CD4-positive, alpha-beta T cell (primary cell): ENCODE data around the gene URB2. TPM values are rescaled to one million over a fixed set of nuclear protein-coding genes. Genes with fewer than 3 reads are reported as not detected.

Source experiments
- ATAC-seq: fragments of 200-7000 bp; cut with Tn5 transposase; one replicate; pipeline ENCODE4 v1.10.0; 2022; ENCODE audit warnings: mild to moderate bottlenecking; ENCODE audit not compliant: poor library complexity
- CTCF ChIA-PET: fragments of 350-600 bp; sonication (Branson Sonifier 250); formaldehyde crosslinking; loops from one replicate; lab custom pipeline; 2021; ENCODE audit warnings: antibody characterized with exemption, inconsistent platforms; lab: Charles Lee
- POLR2A ChIA-PET: fragments of 350-600 bp; sonication (Branson Sonifier 250); formaldehyde crosslinking; loops from one replicate; lab custom pipeline; 2021; ENCODE audit warnings: antibody characterized with exemption, inconsistent platforms; lab: Charles Lee
- DNase-seq, 14 experiments: peaks; one replicate each; pipeline ENCODE4 v3.0.0-alpha.2; 2013 to 2020; ENCODE audit warnings: mixed read lengths in 2 of 14
- H3K27ac ChIP-seq, 2 donors: one replicate each; pipeline versions ENCODE4 v1.5.1 to v1.7.0; 2013; ENCODE audit warnings: low read length in 2 of 2, low read depth in 1 of 2, mild to moderate bottlenecking in 1 of 2
- H3K27me3 ChIP-seq, 2 experiments: 1 replicate in 1 of 2; 2 replicates in 1 of 2; pipeline versions ENCODE4 v1.6.1 to v1.7.0; 2013; ENCODE audit warnings: low read length in 2 of 2, control low read depth in 1 of 2, mild to moderate bottlenecking in 1 of 2, moderate library complexity in 1 of 2; ENCODE audit not compliant: insufficient read depth in 2 of 2, control insufficient read depth in 1 of 2
- H3K36me3 ChIP-seq: one replicate; pipeline ENCODE4 v1.6.1; 2013; ENCODE audit warnings: low read length, control low read depth; ENCODE audit not compliant: insufficient read depth
- H3K4me1 ChIP-seq: one replicate; pipeline ENCODE4 v1.6.1; 2013; ENCODE audit warnings: low read length, control low read depth; ENCODE audit not compliant: insufficient read depth
- H3K4me3 ChIP-seq: one replicate; pipeline ENCODE4 v1.5.1; 2013; ENCODE audit warnings: mild to moderate bottlenecking, low read length, moderate library complexity
- H3K9me3 ChIP-seq, 2 experiments: 1 replicate in 1 of 2; 2 replicates in 1 of 2; pipeline versions ENCODE4 v1.6.1 to v1.7.0; 2013; ENCODE audit warnings: low read length in 2 of 2, mild to moderate bottlenecking in 2 of 2, control low read depth in 1 of 2, moderate library complexity in 1 of 2; ENCODE audit not compliant: control insufficient read depth in 1 of 2, insufficient read depth in 1 of 2
- H3K27ac Mint-ChIP-seq: one replicate; pipeline ENCODE4 v1.8.0; 2020; ENCODE audit warnings: mixed read lengths
- H3K27me3 Mint-ChIP-seq: one replicate; pipeline ENCODE4 v1.8.0; 2021; ENCODE audit warnings: mixed read lengths
- H3K36me3 Mint-ChIP-seq: one replicate; pipeline ENCODE4 v1.8.0; 2021; ENCODE audit warnings: low read depth, mixed read lengths
- H3K4me1 Mint-ChIP-seq: one replicate; pipeline ENCODE4 v1.8.0; 2021; ENCODE audit warnings: low read depth, mixed read lengths
- H3K4me3 Mint-ChIP-seq: one replicate; pipeline ENCODE4 v1.8.0; 2020; ENCODE audit warnings: mild to moderate bottlenecking, mixed read lengths
- H3K9me3 Mint-ChIP-seq: one replicate; pipeline ENCODE4 v1.8.0; 2020; ENCODE audit warnings: mixed read lengths
- CTCF ChIP-seq: fragments of 200-600 bp; IDR thresholded peaks from one replicate; pipeline ENCODE4 v1.8.0; 2022; ENCODE audit warnings: antibody characterized with exemption, mild to moderate bottlenecking
- intact Hi-C, 2 experiments: fragments of 100-400 bp; cut with DNase I in 1 of 2; cut with micrococcal nuclease in 1 of 2; formaldehyde crosslinking; loops; one replicate each; pipeline versions ENCODE4 v1.15.1 to v1.9.0; 2023 to 2025; cut with DNase I, micrococcal nuclease
- total RNA-seq, 174 experiments: library from RNA in 2 of 174; stranded (reverse) in 2 of 174; gene quantifications; one replicate each; pipeline ENCODE4 v1.2.3 and lab custom pipeline; 2021 to 2026

Gene URB2
- total RNA-seq, 2 experiments from 2014 or later, result 4.1 to 4.2 TPM

GRCh38 chr1:229657993-229658755 lies 32.1 kb downstream of the URB2 start:
- intact Hi-C loops, result no loop called here
- DNase-seq (peak in 1 of 14 experiments; percentile 1), ATAC-seq (no peak)
- ChIA-PET POLR2A (no interaction called here), CTCF (no interaction called here)
- TF ChIP-seq CTCF, result no peak
- Mint-ChIP-seq H3K36me3 (peaks cover 66% of the 10 kb centered on the region), H3K4me1 (peaks cover 6% of the 10 kb centered on the region), H3K27ac (no peak overlapping the region), H3K27me3 (no peaks in the 10 kb centered on the region), H3K9me3 (no peaks in the 10 kb centered on the region), H3K4me3 (no peak overlapping the region)
- H3K27ac ChIP-seq, result no peak overlapping the region
- peaks cover 7% of the 10 kb centered on the region for H3K4me1 ChIP-seq
- H3K27me3 ChIP-seq, result no peaks in the 10 kb centered on the region
- H3K9me3 ChIP-seq, result no peaks in the 10 kb centered on the region
- H3K4me3 ChIP-seq, result no peak overlapping the region
- peaks cover 50% of the 10 kb centered on the region for H3K36me3 ChIP-seq

- peaks cover 6% of the 10 kb centered on the region for H3K4me1 Mint-ChIP-seq
- H3K27me3 Mint-ChIP-seq, result no peaks in the 10 kb centered on the region
- POLR2A ChIA-PET, result no interaction called here
- no peak overlapping the region for H3K4me3 ChIP-seq
- ATAC-seq (peak; percentile 89), DNase-seq (peak; percentile 55 to 81 (median 66))
- no peaks in the 10 kb centered on the region for H3K9me3 ChIP-seq
- H3K36me3 Mint-ChIP-seq, result peaks cover 36% of the 10 kb centered on the region
- peaks cover 30% of the 10 kb centered on the region for H3K36me3 ChIP-seq
- peak overlapping the region; percentile 51 for H3K27ac Mint-ChIP-seq
- no peaks in the 10 kb centered on the region for H3K9me3 Mint-ChIP-seq
- H3K4me1 ChIP-seq, result peaks cover 24% of the 10 kb centered on the region
- CTCF ChIA-PET, result interaction anchor here (0.6 to 1.5 kb wide), 7 partner anchors 11 to 644 kb away, joined by 3 to 10 read pairs (median 4); no protein-coding TSS in a partner anchor
- intact Hi-C loops, result loop anchor here (1.0 to 5.0 kb wide), 4 partner anchors 446 to 649 kb away; no protein-coding TSS in a partner anchor
- H3K4me3 Mint-ChIP-seq, result no peak overlapping the region
- H3K27ac ChIP-seq, result no peak overlapping the region
- TF ChIP-seq CTCF, result peak; percentile 86
- H3K27me3 ChIP-seq, result no peaks in the 10 kb centered on the region
Observed at GRCh38 chr1:229661022-229661877, 35.2 kb downstream of the URB2 start.

- no peaks in the 10 kb centered on the region for H3K9me3 ChIP-seq
- peaks cover 24% of the 10 kb centered on the region for H3K4me1 ChIP-seq
- POLR2A ChIA-PET, result no interaction called here
- H3K4me3 Mint-ChIP-seq, result no peak overlapping the region
- ATAC-seq (no peak), DNase-seq (peak in 1 of 14 experiments; percentile 14)
- no peaks in the 10 kb centered on the region for H3K27me3 Mint-ChIP-seq
- TF ChIP-seq CTCF, result no peak
- H3K27me3 ChIP-seq, result no peaks in the 10 kb centered on the region
- intact Hi-C loops, result loop anchor here (1.0 to 5.0 kb wide), 4 partner anchors 445 to 648 kb away; no protein-coding TSS in a partner anchor
- no peaks in the 10 kb centered on the region for H3K9me3 Mint-ChIP-seq
- peaks cover 6% of the 10 kb centered on the region for H3K4me1 Mint-ChIP-seq
- no peak overlapping the region for H3K4me3 ChIP-seq
- H3K27ac Mint-ChIP-seq, result no peak overlapping the region
- peaks cover 31% of the 10 kb centered on the region for H3K36me3 Mint-ChIP-seq
- H3K36me3 ChIP-seq, result peaks cover 24% of the 10 kb centered on the region
- no peak overlapping the region for H3K27ac ChIP-seq
- CTCF ChIA-PET, result interaction anchor here (0.9 to 1.5 kb wide), 4 partner anchors 10 to 504 kb away, joined by 3 to 10 read pairs (median 5); no protein-coding TSS in a partner anchor
Observed at GRCh38 chr1:229661897-229662296, 35.9 kb downstream of the URB2 start.
